H1 (cell line): Measurements from ENCODE around the gene CCDC195. TPM values are rescaled to one million over a fixed set of nuclear protein-coding genes. Genes with fewer than 3 reads are reported as not detected.

Source experiments
- polyA plus RNA-seq, 7 experiments: library from polyadenylated mRNA; depleted of rRNA in 3 of 7; stranded (reverse) in 5 of 7; unstranded in 2 of 7; fragments of >200 nt in 5 of 7; fragments of 200-250 nt in 2 of 7; gene quantifications; 1 replicate in 5 of 7; 2 replicates in 1 of 7; 4 replicates in 1 of 7; pipeline versions ENCODE4 v1.2.1 to v1.2.3, GENCODE V29; 2011 to 2013; ENCODE audit warnings: missing spikeins in 2 of 7, mixed read lengths in 2 of 7
- total RNA-seq: library from RNA; stranded (reverse); fragmentation: NEBNext Ultra II Directional; extraction: Animal tissue kit (Norgen Biotek cat#: 25700); gene quantifications from 2 replicates; pipeline ENCODE4 v1.2.1, GENCODE V29; 2021

CCDC195 gene
- total and polyA plus RNA-seq, 2 of the 8 experiments (the other 6 are each of a cell fraction or from before 2014, with no cell fraction given): not detected

Other genes with a start within 250 kb of the CCDC195 start
- 111 and 113 TPM in 2 replicates for gene CUL3, start 131.0 kb downstream of the CCDC195 start, total RNA-seq
- gene CUL3, start 131.0 kb downstream of the CCDC195 start, polyA plus RNA-seq (2011; rRNA removed): 15.0 and 28.5 TPM in 2 replicates